Measurements from ENCODE around the gene VPS52.

Gene VPS52

GRCh38 chr6:33297956-33298772, 26.5 kb upstream of the VPS52 start:
- Mint-ChIP-seq H3K4me1 (peaks cover 16% of the 10 kb centered on the region), H3K9me3 (no peaks in the 10 kb centered on the region), H3K36me3 (ENCODE audit: low read depth) (peaks cover 10% of the 10 kb centered on the region), H3K4me3 (peak overlapping the region; percentile 93 to 100 (median 96)), H3K27ac (peak overlapping the region; percentile 94 to 97 (median 95)), H3K27me3 (ENCODE audit: low read depth) (no peaks in the 10 kb centered on the region)
- TF ChIP-seq CTCF (IDR thresholded peaks at IDR 0.05; ENCODE audit: unreplicated experiment in 3 of 3): no peak

- no peak for TF ChIP-seq CTCF (IDR thresholded peaks at IDR 0.05; ENCODE audit: unreplicated experiment in 3 of 3)
- Mint-ChIP-seq H3K9me3 (no peaks in the 10 kb centered on the region), H3K27ac (peak overlapping the region; percentile 94 to 97 (median 95)), H3K4me3 (peak overlapping the region; percentile 93 to 100 (median 96)), H3K36me3 (ENCODE audit: low read depth) (peaks cover 15% of the 10 kb centered on the region), H3K27me3 (ENCODE audit: low read depth) (no peaks in the 10 kb centered on the region), H3K4me1 (peaks cover 16% of the 10 kb centered on the region)
Measured at GRCh38 chr6:33297406-33297955, 25.8 kb upstream of the VPS52 start.

GRCh38 chr6:33296797-33297405, 25.2 kb upstream of the VPS52 start:
- H3K9me3 Mint-ChIP-seq: no peaks in the 10 kb centered on the region
- no peaks in the 10 kb centered on the region for H3K27me3 Mint-ChIP-seq (ENCODE audit: low read depth)
- H3K4me1 Mint-ChIP-seq: peaks cover 16% of the 10 kb centered on the region
- peaks cover 20% of the 10 kb centered on the region for H3K36me3 Mint-ChIP-seq (ENCODE audit: low read depth)
- no peak for TF ChIP-seq CTCF (IDR thresholded peaks at IDR 0.05; ENCODE audit: unreplicated experiment in 3 of 3)
- peak overlapping the region in 2 of 3 experiments; percentile 74 to 79 for H3K27ac Mint-ChIP-seq
- H3K4me3 Mint-ChIP-seq: peak overlapping the region; percentile 93 to 100 (median 96)

GRCh38 chr6:33295621-33296369, 24.1 kb upstream of the VPS52 start:
- H3K9me3 Mint-ChIP-seq: no peaks in the 10 kb centered on the region
- H3K36me3 Mint-ChIP-seq (ENCODE audit: low read depth): peaks cover 15% of the 10 kb centered on the region
- H3K4me3 Mint-ChIP-seq: peak overlapping the region; percentile 83 to 93 (median 88)
- H3K4me1 Mint-ChIP-seq: peaks cover 22% of the 10 kb centered on the region
- no peaks in the 10 kb centered on the region for H3K27me3 Mint-ChIP-seq (ENCODE audit: low read depth)
- peak overlapping the region in 2 of 3 experiments; percentile 26 to 79 for H3K27ac Mint-ChIP-seq
- no peak for TF ChIP-seq CTCF (IDR thresholded peaks at IDR 0.05; ENCODE audit: unreplicated experiment in 3 of 3)

DNA sequence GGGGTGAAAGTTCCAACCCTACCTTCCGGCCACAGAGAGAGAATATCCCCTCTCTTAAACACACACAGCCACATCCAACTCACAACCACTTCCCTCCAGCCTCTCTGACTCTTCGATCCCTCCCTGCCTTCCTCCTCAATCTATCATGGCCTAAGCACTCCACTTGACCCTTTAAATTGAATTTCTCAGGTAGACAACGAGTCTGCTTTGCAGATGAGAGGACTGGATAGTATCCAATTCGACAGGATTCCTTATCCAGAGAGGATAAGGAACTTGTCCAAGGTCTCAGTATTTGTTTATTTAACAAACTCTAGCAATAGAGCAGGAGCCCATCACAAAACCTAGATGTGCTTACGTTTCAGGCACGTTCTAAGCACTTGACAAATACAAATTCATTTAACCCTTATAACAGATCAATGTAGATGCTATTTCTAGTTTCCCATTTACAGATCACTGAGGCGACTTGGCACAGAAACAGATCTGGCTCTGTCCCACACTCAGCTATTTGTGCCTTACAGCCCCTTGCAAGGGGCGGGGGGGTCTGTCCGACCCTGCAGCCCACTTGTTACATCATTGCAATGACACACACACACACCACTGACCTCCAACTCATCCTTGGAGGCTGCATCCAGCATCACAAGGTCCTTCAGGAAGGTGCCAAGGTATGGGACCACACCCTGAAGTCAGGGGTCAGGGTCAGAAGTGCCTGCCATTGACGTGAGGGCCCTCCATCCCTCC, 22.6 kb upstream of the VPS52 start:
- Mint-ChIP-seq H3K27me3 (ENCODE audit: low read depth) (no peaks in the 10 kb centered on the region), H3K9me3 (no peaks in the 10 kb centered on the region), H3K27ac (no peak overlapping the region), H3K4me1 (peaks cover 26% of the 10 kb centered on the region), H3K36me3 (ENCODE audit: low read depth) (peaks cover 15% of the 10 kb centered on the region), H3K4me3 (peak overlapping the region; percentile 29 to 52 (median 29))
- no peak for TF ChIP-seq CTCF (IDR thresholded peaks at IDR 0.05; ENCODE audit: unreplicated experiment in 3 of 3)

All from nephron (organoid).